Activated CD8-positive, alpha-beta T cell treated with anti-CD3 and anti-CD28 coated beads for 36 hours (primary cell): ENCODE data around the gene GTF2IRD1. TPM values are rescaled to one million over a fixed set of nuclear protein-coding genes. Genes with fewer than 3 reads are reported as not detected.

Experiments
- ATAC-seq: fragments of 200-7000 bp; cut with Tn5 transposase; one replicate; pipeline ENCODE4 v1.10.0; 2021; ENCODE audit warnings: mild to moderate bottlenecking, moderate library complexity
- CTCF ChIA-PET: fragments of 350-600 bp; sonication (Branson Sonifier 250); formaldehyde crosslinking; loops from one replicate; lab custom pipeline; 2021; ENCODE audit warnings: antibody characterized with exemption; lab: Charles Lee
- POLR2A ChIA-PET: fragments of 350-600 bp; sonication (Branson Sonifier 250); formaldehyde crosslinking; loops from one replicate; lab custom pipeline; 2021; ENCODE audit warnings: antibody characterized with exemption; lab: Charles Lee
- DNase-seq: peaks from one replicate; pipeline ENCODE4 v3.0.0-alpha.2; 2020
- H3K27ac Mint-ChIP-seq: one replicate; pipeline ENCODE4 v1.8.0; 2021; ENCODE audit warnings: mild to moderate bottlenecking, mixed read lengths
- H3K27me3 Mint-ChIP-seq: one replicate; pipeline ENCODE4 v1.8.0; 2021; ENCODE audit warnings: mixed read lengths
- H3K36me3 Mint-ChIP-seq: one replicate; pipeline ENCODE4 v1.8.0; 2021; ENCODE audit warnings: low read depth, mixed read lengths
- H3K4me1 Mint-ChIP-seq: one replicate; pipeline ENCODE4 v1.8.0; 2021; ENCODE audit warnings: low read depth, mixed read lengths
- H3K4me3 Mint-ChIP-seq: one replicate; pipeline ENCODE4 v1.8.0; 2021; ENCODE audit warnings: mild to moderate bottlenecking, moderate library complexity, mixed read lengths
- H3K9me3 Mint-ChIP-seq: one replicate; pipeline ENCODE4 v1.8.0; 2021; ENCODE audit warnings: mixed read lengths
- CTCF ChIP-seq: fragments of 200-600 bp; IDR thresholded peaks from one replicate; pipeline ENCODE4 v1.8.0; 2022; ENCODE audit warnings: antibody characterized with exemption, mild to moderate bottlenecking
- intact Hi-C: fragments of 100-400 bp; cut with micrococcal nuclease; formaldehyde crosslinking; loops from one replicate; pipeline ENCODE4 v1.10.0; 2022
- total RNA-seq, 2 experiments: library from RNA; stranded (reverse); gene quantifications; one replicate each; pipeline ENCODE4 v1.2.3, GENCODE V29; 2021

GTF2IRD1 gene
- total RNA-seq, 2 experiments from 2014 or later: 1.2 to 1.4 TPM

GRCh38 chr7:74575083-74575784 is 121.5 kb downstream of the GTF2IRD1 start:
- TF ChIP-seq CTCF: no peak
- Mint-ChIP-seq H3K36me3 (no peaks in the 10 kb centered on the region), H3K9me3 (no peaks in the 10 kb centered on the region), H3K4me3 (no peak overlapping the region), H3K4me1 (no peaks in the 10 kb centered on the region), H3K27me3 (no peaks in the 10 kb centered on the region), H3K27ac (no peak overlapping the region)
- DNase-seq: no peak
- intact Hi-C loops: no loop called here
- CTCF ChIA-PET: no interaction called here
- POLR2A ChIA-PET: no interaction called here
- no peak for ATAC-seq

GRCh38 chr7:74575811-74576210 is 122.1 kb downstream of the GTF2IRD1 start:
- H3K4me3 Mint-ChIP-seq: no peak overlapping the region
- TF ChIP-seq CTCF: no peak
- H3K9me3 Mint-ChIP-seq: no peaks in the 10 kb centered on the region
- POLR2A ChIA-PET: no interaction called here
- no peaks in the 10 kb centered on the region for H3K4me1 Mint-ChIP-seq
- CTCF ChIA-PET: no interaction called here
- H3K27me3 Mint-ChIP-seq: no peaks in the 10 kb centered on the region
- intact Hi-C loops: no loop called here
- DNase-seq: no peak
- no peak overlapping the region for H3K27ac Mint-ChIP-seq
- ATAC-seq: no peak
- H3K36me3 Mint-ChIP-seq: no peaks in the 10 kb centered on the region

- ATAC-seq (no peak), DNase-seq (no peak)
- Mint-ChIP-seq H3K4me1 (no peaks in the 10 kb centered on the region), H3K9me3 (no peaks in the 10 kb centered on the region), H3K36me3 (no peaks in the 10 kb centered on the region), H3K27me3 (no peaks in the 10 kb centered on the region), H3K27ac (no peak overlapping the region), H3K4me3 (no peak overlapping the region)
- no peak for TF ChIP-seq CTCF
- intact Hi-C loops: no loop called here
- CTCF ChIA-PET: interaction anchor here (1.2 to 4.0 kb wide), 3 partner anchors 11 to 14 kb away, joined by 4 to 10 read pairs (median 7); no protein-coding TSS in a partner anchor
- POLR2A ChIA-PET: no interaction called here
Observed at GRCh38 chr7:74579800-74580685, 126.3 kb downstream of the GTF2IRD1 start.

- POLR2A ChIA-PET: no interaction called here
- no peak for TF ChIP-seq CTCF
- Mint-ChIP-seq H3K9me3 (no peaks in the 10 kb centered on the region), H3K4me3 (no peak overlapping the region), H3K27ac (no peak overlapping the region), H3K36me3 (no peaks in the 10 kb centered on the region), H3K4me1 (no peaks in the 10 kb centered on the region), H3K27me3 (no peaks in the 10 kb centered on the region)
- ATAC-seq: no peak
- no peak for DNase-seq
- CTCF ChIA-PET: no interaction called here
- intact Hi-C loops: no loop called here
Observed at GRCh38 chr7:74581916-74582440, 128.3 kb downstream of the GTF2IRD1 start.
